IPS DF 6.9 (cell line): ENCODE data around the gene HEXIM2.
A peak's percentile ranks its signal among the peaks of the same experiment; 100 is the strongest.
"Not testable (repeated sequence)": the region's sequence is repeated elsewhere in the genome, so short reads cannot be mapped to it uniquely, and the experiment has no call there.

Experiments
- DNase-seq: peaks from one replicate; pipeline ENCODE4 v3.0.0-alpha.2; 2013; ENCODE audit warnings: low read depth, low spot score
- H3K27ac ChIP-seq: one replicate; pipeline ENCODE4 v1.5.1; 2013; ENCODE audit warnings: low read length, control low read depth
- H3K27me3 ChIP-seq: 2 replicates; pipeline ENCODE4 v1.6.1; 2013; ENCODE audit warnings: mild to moderate bottlenecking, low read length; ENCODE audit not compliant: control insufficient read depth, insufficient read depth
- H3K36me3 ChIP-seq: 2 replicates; pipeline ENCODE4 v1.6.1; 2013; ENCODE audit warnings: low read length; ENCODE audit not compliant: control insufficient read depth, insufficient read depth
- H3K4me1 ChIP-seq: 2 replicates; pipeline ENCODE4 v1.6.1; 2013; ENCODE audit warnings: low read length; ENCODE audit not compliant: control insufficient read depth, insufficient read depth
- H3K4me3 ChIP-seq: 2 replicates; pipeline ENCODE4 v1.5.1; 2013; ENCODE audit warnings: mild to moderate bottlenecking, low read length
- H3K9me3 ChIP-seq: 2 replicates; pipeline ENCODE4 v1.6.1; 2013; ENCODE audit warnings: low read length, inconsistent platforms; ENCODE audit not compliant: control insufficient read depth, insufficient read depth
- WGBS: extraction: QIAGEN DNeasy Blood & Tissue Kit; methylation state at CpG from one replicate; pipeline ENCODE4 v1.1.7; 2013; ENCODE audit warnings: mixed read lengths, missing lambda C conversion rate; ENCODE audit not compliant: insufficient read length, insufficient coverage; 5-methylcytosine and 5-hydroxymethylcytosine counted together

Gene HEXIM2

DNA sequence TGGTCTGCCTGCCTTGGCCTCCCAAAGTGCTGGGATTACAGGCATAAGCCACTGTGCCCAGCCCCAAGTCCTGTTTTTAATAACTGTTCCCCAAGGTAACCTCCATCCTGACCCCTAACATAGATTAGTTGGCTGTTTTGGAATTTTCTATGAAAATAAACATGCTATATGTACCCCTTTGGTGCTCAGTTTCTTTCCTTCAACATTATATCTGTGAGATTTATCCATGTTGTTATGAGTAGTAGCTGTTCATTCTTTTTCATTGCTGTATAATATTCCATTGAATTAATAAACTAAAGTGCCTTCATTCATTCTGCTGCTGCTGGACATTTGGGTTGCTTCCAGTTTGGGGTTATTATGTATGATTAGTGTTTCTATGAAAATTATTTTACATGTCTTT lies 33.7 kb downstream of the HEXIM2 start:
- no peak for DNase-seq
- Histone ChIP-seq H3K9me3 (no peaks in the 10 kb centered on the region; the same call in 1 of the 2 replicates), H3K4me1 (no peaks in the 10 kb centered on the region), H3K27me3 (no peaks in the 10 kb centered on the region), H3K36me3 (no peaks in the 10 kb centered on the region), H3K27ac (no peak overlapping the region), H3K4me3 (no peak overlapping the region)

DNA sequence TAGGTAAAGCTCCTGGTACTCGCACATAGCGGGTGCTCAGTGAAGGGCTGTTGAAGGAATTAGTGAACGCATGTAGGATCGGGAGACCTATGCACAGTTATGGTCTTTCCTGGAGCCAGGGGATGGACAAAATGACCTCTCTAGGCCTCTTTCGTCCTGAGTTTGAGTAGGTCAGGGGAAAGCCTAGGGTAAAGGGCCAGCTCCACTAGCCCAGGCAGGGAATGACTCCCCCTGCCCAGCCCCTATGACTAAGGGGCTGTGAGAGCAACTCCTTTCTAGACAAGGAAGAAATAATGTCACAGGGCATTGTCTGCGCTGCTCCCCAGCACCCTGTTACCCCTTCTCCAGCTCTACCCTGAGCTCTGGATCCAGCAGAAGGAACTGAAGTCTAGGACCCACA lies 35.4 kb downstream of the HEXIM2 start:
- H3K9me3 ChIP-seq = no peaks in the 10 kb centered on the region
- no peak overlapping the region for H3K4me3 ChIP-seq
- H3K4me1 ChIP-seq = no peaks in the 10 kb centered on the region
- DNase-seq = no peak
- no CpG with 5 or more reads among the region's 6 CpGs for WGBS
- H3K27me3 ChIP-seq = no peaks in the 10 kb centered on the region
- no peak overlapping the region for H3K27ac ChIP-seq
- no peaks in the 10 kb centered on the region for H3K36me3 ChIP-seq

DNA sequence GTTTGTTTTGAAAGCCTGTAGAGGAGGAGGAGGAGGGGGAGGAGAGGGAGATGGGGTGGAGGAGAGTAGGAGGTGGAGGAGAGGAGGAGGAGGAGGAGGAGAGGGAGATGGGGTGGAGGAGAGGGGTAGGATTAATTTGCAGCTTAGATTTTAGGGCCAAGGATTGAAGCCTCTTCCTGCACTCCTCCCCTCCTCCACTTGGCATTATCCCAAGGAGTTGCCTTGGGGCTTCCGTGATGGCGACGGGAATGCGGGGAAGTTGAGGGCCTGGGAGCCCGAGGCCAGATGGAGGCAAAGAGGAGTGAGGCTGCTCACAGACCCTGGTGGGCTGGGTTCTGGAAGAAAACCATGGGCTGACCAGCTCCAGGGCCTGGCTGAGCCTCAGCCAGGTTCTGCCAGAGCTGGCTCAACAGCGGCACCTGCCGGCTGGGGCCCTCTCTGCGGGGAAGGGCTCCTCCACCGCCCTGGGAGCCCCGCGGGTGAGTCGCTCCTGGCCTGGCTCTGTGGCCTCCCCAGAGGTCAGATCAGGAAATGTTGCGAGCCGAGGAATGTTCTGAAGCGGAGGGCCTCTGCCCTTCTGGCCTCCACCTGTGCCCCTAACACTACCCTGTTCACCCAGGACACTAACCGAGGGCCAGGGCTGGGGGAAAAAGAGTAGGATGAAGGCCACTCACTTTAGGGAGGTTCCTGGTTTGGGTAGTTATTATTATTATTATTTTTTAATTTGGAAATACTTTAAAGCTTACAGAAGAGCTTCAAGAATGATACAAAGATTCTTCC lies 36.1 kb downstream of the HEXIM2 start:
- Histone ChIP-seq H3K4me1 (no peaks in the 10 kb centered on the region), H3K9me3 (no peaks in the 10 kb centered on the region), H3K4me3 (no peak overlapping the region), H3K36me3 (no peaks in the 10 kb centered on the region), H3K27ac (no peak overlapping the region), H3K27me3 (no peaks in the 10 kb centered on the region)
- DNase-seq = peak; percentile 84
- WGBS = no CpG with 5 or more reads among the region's 16 CpGs

DNA sequence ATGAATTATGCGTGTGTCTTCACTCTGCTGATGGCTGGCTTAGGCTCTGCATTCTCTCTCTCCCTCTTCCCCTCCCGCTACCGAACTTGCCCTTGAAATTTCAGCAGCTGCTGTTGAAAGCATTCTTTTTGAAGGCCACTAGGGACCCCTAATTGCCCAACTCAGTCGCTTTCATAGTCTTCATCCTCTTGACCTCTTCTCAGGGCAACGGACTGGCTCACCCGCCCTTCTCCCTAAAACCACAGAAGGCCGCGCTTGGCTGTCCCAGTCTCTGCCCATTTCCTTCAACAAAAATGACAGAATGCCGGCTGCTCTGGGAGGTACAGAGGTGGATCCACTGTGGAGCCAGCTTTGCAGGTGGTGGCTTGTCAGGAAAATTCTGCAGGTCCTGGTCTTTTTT lies 39.0 kb downstream of the HEXIM2 start:
- H3K36me3 ChIP-seq = no peaks in the 10 kb centered on the region
- no peaks in the 10 kb centered on the region for H3K4me1 ChIP-seq
- H3K27ac ChIP-seq = no peak overlapping the region
- DNase-seq = no peak
- no peak overlapping the region for H3K4me3 ChIP-seq
- no peaks in the 10 kb centered on the region for H3K27me3 ChIP-seq
- no CpG with 5 or more reads among the region's 9 CpGs for WGBS
- H3K9me3 ChIP-seq = no peaks in the 10 kb centered on the region

DNA sequence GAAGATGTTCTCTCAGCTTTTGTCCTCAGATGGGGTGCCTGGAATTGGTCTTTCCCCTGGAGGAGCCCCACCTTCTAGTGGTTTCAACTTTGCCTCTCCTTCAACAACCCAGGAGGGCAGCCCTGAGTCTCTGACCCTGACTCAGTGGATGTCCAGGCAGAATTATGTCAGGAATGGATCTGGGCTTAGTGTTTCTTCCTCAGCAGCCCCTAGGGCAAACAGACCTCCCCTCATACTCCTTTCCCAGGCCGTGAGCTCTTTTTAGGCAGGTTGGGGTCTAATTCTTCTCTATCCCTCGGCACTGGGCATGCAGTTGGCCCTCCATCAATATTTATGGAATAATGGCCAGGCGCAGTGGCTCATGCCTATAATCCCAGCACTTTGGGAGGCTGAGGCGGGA lies 39.8 kb downstream of the HEXIM2 start:
- WGBS = no CpG with 5 or more reads among the region's 4 CpGs
- DNase-seq = no peak
- Histone ChIP-seq H3K4me1 (no peaks in the 10 kb centered on the region), H3K27me3 (no peaks in the 10 kb centered on the region), H3K4me3 (no peak overlapping the region), H3K36me3 (no peaks in the 10 kb centered on the region), H3K9me3 (no peaks in the 10 kb centered on the region), H3K27ac (no peak overlapping the region)

DNA sequence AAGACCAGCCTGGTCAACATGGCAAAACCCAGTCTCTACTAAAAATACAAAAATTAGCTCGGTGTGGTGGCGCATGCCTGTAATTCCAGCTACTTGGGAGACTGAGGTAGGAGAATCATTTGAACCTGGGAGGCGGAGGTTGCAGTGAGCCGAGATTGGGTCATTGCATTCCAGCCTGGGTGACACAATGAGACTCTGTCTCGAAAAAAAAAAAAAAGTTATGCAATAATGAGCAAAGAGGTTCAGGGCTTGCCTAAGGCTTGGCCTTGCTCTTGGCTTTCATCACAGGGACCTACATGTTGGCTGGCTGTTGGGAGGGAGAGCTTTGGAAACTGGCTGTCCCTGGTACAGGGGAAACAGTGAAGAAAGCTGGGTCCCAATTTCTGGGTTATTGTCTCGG lies 40.2 kb downstream of the HEXIM2 start:
- no CpG with 5 or more reads among the region's 6 CpGs for WGBS
- DNase-seq = not testable (repeated sequence)

DNA sequence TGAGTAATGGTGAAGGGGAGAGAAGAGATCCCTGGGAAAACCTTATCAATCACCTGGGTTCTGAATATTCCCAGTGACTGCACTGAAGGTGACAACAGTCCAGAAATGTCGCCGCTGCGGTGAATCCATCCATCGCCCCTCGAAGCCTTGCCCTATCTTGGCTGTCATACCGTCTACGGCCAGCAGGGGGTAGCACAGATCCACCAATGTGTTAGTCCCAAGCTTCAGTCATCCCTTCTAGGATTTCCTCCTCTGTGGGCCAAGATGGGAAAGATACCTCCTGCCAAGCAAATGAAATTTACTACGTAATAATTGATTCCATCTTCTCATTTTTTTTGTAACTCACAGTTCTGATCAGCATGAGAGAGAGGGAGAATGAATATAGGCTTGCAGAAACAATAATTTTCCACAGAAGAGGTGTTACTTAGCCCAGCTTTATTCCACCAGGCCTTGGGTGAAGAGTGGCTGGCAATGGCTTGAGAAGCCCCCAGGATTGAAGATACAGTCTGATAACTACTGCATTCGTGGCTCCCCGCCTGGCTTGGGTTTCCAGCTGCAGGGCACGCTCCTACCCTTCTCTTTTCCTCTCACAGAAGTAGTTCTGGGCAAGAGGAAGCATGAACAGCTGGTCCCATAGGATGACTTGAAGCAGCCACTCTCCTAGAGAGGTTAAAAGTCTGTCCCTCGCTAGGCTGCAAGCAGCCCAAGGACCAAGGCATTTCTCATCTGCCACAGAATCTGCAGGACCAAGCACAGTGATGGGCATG lies 57.4 kb downstream of the HEXIM2 start:
- Histone ChIP-seq H3K27me3 (peaks cover 15% of the 10 kb centered on the region), H3K4me1 (no peaks in the 10 kb centered on the region), H3K4me3 (no peak overlapping the region), H3K27ac (no peak overlapping the region), H3K9me3 (no peaks in the 10 kb centered on the region), H3K36me3 (no peaks in the 10 kb centered on the region)
- no CpG with 5 or more reads among the region's 12 CpGs for WGBS
- no peak for DNase-seq

More for the DNA sequence above, 40.2 kb downstream of the HEXIM2 start:
- not testable (repeated sequence) for H3K27me3 ChIP-seq, H3K36me3 ChIP-seq, H3K4me1 ChIP-seq, H3K27ac ChIP-seq, H3K9me3 ChIP-seq, H3K4me3 ChIP-seq
